GM12872 (cell line): ENCODE data around the gene HHAT.

Experiments
- TF ChIP-seq, protein P1 (sequence below): IDR thresholded peaks from 3 replicates; pipeline ENCODE4 v1.5.1; 2011; ENCODE audit warnings: low read depth, mild to moderate bottlenecking, low read length, moderate library complexity; ENCODE audit not compliant: insufficient read depth

HHAT gene

DNA sequence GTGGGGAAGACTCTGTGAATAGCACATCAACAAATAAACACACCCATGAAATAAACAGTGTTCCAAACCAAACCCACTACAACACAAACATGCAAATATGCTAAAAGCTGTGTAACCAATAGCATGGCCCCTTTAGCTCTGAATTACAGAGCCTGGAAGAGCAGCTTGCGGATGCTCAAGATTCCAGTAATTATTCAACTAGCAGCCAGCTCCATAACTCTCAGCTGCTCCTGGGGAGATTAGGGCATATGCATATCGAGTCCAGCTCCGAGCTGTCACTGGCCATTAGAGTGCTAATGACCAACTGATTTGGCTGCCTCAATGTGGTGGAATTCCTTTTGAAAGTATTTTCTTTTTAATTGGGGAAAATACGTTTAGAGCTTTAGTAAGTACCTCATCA, 207.1 kb downstream of the HHAT start:
- TF ChIP-seq, protein P1, sequence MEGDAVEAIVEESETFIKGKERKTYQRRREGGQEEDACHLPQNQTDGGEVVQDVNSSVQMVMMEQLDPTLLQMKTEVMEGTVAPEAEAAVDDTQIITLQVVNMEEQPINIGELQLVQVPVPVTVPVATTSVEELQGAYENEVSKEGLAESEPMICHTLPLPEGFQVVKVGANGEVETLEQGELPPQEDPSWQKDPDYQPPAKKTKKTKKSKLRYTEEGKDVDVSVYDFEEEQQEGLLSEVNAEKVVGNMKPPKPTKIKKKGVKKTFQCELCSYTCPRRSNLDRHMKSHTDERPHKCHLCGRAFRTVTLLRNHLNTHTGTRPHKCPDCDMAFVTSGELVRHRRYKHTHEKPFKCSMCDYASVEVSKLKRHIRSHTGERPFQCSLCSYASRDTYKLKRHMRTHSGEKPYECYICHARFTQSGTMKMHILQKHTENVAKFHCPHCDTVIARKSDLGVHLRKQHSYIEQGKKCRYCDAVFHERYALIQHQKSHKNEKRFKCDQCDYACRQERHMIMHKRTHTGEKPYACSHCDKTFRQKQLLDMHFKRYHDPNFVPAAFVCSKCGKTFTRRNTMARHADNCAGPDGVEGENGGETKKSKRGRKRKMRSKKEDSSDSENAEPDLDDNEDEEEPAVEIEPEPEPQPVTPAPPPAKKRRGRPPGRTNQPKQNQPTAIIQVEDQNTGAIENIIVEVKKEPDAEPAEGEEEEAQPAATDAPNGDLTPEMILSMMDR, result no peak

DNA sequence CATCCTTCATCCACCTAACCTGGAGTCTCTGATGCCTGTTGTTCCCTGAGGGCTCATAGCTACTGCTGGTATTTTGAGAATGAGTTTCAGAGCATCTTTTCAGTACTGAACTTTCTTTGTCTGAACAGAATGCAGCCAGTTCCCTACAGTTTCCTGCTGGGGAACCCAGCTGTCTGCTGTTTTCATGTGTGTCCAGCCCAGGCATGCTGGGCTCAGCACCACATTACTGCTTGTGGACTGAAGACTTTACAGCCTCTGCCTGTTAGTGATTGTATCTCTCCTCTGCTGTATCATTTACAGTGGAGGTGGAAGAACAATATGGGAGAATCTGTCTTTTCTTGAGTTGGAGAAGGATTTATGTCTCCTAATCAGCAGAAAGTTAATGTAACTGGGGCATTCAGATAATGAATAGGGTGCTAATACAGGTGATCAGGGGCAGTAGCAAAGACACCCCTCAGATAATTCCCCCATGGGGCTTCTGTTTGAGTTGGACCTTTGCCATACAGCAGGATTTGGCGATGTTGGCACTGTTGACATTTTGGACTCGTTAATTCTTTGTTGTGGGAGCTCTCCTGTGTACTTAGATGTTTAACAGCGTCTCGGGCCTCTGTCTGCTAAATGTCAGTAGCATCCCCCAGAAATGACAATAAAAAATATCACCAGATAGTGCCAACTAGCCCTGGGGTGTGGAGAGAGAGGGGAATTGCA, 207.7 kb downstream of the HHAT start:
- TF ChIP-seq, protein P1, result no peak

DNA sequence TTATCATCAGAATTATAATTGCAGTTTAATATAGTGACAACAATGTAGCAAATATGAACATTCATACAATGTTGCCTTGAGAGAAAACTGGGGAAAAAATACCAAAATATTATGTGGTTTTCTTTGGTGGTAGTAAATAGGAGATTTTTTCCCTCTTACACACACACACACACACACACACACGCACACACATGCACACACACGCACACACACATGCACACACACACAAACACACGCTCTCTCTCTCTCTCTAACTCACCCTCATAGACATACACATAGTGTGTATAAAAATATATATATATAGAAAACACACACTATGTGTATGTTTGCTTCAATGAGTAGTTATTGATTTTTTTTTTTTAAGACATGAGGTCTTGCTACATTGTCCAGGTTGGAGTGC, 211.6 kb downstream of the HHAT start:
- TF ChIP-seq, protein P1, result no peak

DNA sequence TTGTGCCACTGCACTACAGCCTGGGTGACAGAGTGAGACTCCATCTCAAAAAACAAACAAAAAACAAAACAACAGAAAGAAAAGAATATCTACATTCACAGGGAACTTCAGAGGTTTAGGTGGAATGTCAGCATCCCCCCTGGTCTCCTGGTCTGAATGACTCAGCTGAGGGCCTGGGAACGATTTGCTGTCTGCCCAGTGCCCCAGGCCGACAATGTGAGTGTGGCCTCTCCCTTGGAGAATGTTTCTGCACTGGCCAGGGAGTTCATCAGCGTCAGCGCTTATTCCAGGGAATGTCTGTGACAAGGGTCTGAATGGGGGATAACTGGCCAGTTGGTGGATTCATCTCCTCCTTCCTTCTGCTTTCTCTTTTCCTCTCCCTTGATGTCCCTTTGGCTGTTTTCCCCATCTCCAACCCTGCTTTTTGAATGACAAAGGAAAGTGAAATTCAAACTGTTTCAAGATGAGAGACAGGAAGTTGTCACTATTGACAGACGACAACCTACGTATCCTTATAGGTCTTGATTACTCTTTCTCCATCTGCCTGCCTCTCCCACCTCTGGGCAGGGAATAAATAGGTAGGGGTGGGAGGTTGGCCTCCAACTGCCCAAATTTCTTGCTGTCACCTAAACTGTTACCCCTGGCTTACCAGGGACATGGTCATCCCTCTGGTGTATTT, 213.1 kb downstream of the HHAT start:
- TF ChIP-seq, protein P1, result no peak

DNA sequence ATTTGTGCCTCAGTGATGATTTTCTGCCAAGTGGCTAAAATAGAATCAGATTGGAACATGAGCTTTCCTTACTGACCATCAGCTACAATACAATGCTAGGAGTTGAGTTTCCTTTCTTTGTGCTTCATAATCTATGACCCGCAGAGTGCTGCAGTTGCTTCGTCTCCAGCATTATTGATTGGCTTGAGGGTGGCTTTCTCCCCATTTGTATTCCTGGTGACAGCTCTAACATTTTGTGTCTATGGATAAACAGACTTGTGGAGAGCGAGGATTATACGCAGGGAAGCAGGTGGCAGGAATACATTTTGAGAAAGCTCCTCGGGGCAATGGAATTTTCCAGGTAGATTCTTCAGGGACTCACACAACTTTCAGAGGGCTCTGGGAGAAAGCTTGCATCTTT, 223.2 kb downstream of the HHAT start:
- TF ChIP-seq, protein P1, result no peak

DNA sequence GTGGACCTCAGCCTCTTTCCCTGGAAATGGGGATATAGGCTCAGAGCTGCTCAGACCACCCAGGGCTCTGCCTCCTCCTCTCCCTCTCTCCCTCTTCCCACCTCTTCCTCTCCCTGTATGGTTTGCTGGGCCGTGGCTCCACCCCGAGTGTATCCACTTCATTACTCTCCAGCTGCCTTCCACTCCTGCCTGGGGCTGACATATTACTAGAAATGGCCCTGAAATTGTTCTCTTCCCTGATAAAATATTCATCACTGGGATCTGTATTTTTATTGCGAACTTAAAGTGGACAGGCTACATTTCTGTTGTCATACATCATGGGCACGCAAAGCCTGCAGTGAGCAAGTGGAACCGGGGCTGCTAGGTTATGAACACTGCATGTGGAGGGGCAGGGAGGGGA, 225.0 kb downstream of the HHAT start:
- TF ChIP-seq, protein P1, result no peak

DNA sequence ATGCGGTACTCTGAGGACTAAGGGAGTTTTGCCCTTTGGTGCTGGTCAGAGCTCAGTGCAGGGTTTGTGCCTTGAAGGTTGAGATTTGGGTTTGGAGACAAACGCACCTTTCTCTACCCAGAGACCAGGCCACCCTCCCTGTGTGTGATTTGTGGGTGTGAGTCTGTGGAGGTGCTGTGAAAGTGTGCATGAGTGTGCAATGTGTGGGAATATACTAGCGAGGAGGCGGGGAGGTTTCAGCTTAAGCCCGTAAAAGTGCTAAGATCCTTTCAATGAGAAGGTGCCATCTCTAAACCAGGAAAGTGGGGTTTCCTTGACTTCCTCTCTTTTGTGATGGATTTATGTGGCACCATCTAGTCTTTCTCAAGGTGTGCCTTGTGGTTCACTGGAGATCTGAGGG, 225.7 kb downstream of the HHAT start:
- TF ChIP-seq, protein P1, result no peak
